HepG2 (cell line): ENCODE results near the gene DERL2. TPM values are rescaled to one million over a fixed set of nuclear protein-coding genes. Genes with fewer than 3 reads are reported as not detected.

Experiments
- ATAC-seq: fragments of 200-7000 bp; cut with Tn5 transposase; 3 replicates; pipeline ENCODE4 v1.9.1; 2020; ENCODE audit warnings: mild to moderate bottlenecking, moderate library complexity
- BruUV-seq: library from RNA; stranded (reverse); fragments of 400-500 nt; replicated peaks from 2 replicates; lab custom pipeline; 2021; lab: Mats Ljungman, UMichigan
- CTCF ChIA-PET: fragments of 300-600 bp; formaldehyde crosslinking; extraction: SDS; loops from one replicate; lab custom pipeline; 2021; ENCODE audit warnings: low total read pairs, inconsistent platforms, low intra/inter-chr PET ratio; lab: Yijun Ruan, JAX
- POLR2A ChIA-PET: fragments of 350-600 bp; sonication (Branson Sonifier 250); formaldehyde crosslinking; loops from one replicate; lab custom pipeline; 2020; ENCODE audit warnings: antibody characterized with exemption, inconsistent platforms; lab: Yijun Ruan, JAX
- DNase-seq: peaks from one replicate; pipeline ENCODE4 v3.0.0-alpha.2; 2015; ENCODE audit warnings: low spot score
- FAIRE-seq: peaks from 3 replicates; lab custom pipeline; 2011; peaks lifted over from hg19 to GRCh38; lab: Jason Lieb, UNC
- H2AFZ ChIP-seq: one replicate; pipeline ENCODE4 v1.6.1; 2011; ENCODE audit warnings: low read length, inconsistent platforms
- H3K27ac ChIP-seq: fragments of 300-600 bp; 3 replicates; pipeline ENCODE4 v1.8.0; 2011; ENCODE audit warnings: mixed run types, mild to moderate bottlenecking, mixed read lengths, low read length, inconsistent platforms; ENCODE audit not compliant: insufficient read depth; ENCODE audit errors: extremely low read length
- H3K27me3 ChIP-seq, 2 experiments: fragments of 200-600 bp in 1 of 2; 2 replicates in 1 of 2; 3 replicates in 1 of 2; pipeline versions ENCODE4 v1.6.0 to v1.8.0; 2011; ENCODE audit warnings: low read length in 2 of 2, mild to moderate bottlenecking in 2 of 2, moderate library complexity in 2 of 2, inconsistent platforms in 1 of 2; ENCODE audit not compliant: insufficient read depth in 2 of 2, control insufficient read depth in 1 of 2
- H3K36me3 ChIP-seq, 2 experiments: fragments of 200-600 bp in 1 of 2; replicated peaks in 1 of 2; 2 replicates in 1 of 2; 3 replicates in 1 of 2; pipeline versions ENCODE4 v1.5.1 to v1.8.0; 2011; ENCODE audit warnings: low read length in 2 of 2, inconsistent platforms in 1 of 2; ENCODE audit not compliant: insufficient read depth in 2 of 2, control insufficient read depth in 1 of 2
- H3K4me1 ChIP-seq: 2 replicates; pipeline ENCODE4 v1.5.1; 2012; ENCODE audit warnings: low read length, inconsistent platforms; ENCODE audit not compliant: insufficient read depth
- H3K4me2 ChIP-seq: 2 replicates; pipeline ENCODE4 v1.6.0; 2011; ENCODE audit warnings: low read depth, low read length, inconsistent platforms
- H3K4me3 ChIP-seq, 3 experiments: fragments of 200-600 bp in 1 of 3; sonication (generic), shearing (Covaris generic) in 1 of 3; replicated peaks in 1 of 3; 2 replicates each; pipeline ENCODE4 v1.5.1; 2011 to 2016; ENCODE audit warnings: low read length in 3 of 3, inconsistent platforms in 2 of 3, low read depth in 2 of 3, mild to moderate bottlenecking in 2 of 3, control low read depth in 1 of 3, mixed read lengths in 1 of 3; ENCODE audit not compliant: insufficient read depth in 1 of 3
- H3K79me2 ChIP-seq: one replicate; pipeline ENCODE4 v1.6.1; 2011; ENCODE audit warnings: low read length, inconsistent platforms; ENCODE audit not compliant: insufficient read depth
- H3K9ac ChIP-seq: 2 replicates; pipeline ENCODE4 v1.6.0; 2011; ENCODE audit warnings: mild to moderate bottlenecking, low read depth, low read length, inconsistent platforms; ENCODE audit not compliant: insufficient read depth
- H3K9me3 ChIP-seq: 2 replicates; pipeline ENCODE4 v1.5.1; 2012; ENCODE audit warnings: mild to moderate bottlenecking, low read length
- H4K20me1 ChIP-seq: 2 replicates; pipeline ENCODE4 v1.6.0; 2011; ENCODE audit warnings: inconsistent platforms, mild to moderate bottlenecking, low read length, moderate library complexity; ENCODE audit not compliant: insufficient read depth
- CENPX ChIP-seq: sonication (generic); formaldehyde crosslinking; IDR thresholded peaks from 2 replicates; pipeline ENCODE4 v1.9.0; 2021; ENCODE audit warnings: mild to moderate bottlenecking, missing genetic modification reagents, moderate library complexity
- CREM ChIP-seq, 2 experiments: sonication (generic) in 1 of 2; formaldehyde crosslinking in 1 of 2; IDR thresholded peaks; 2 replicates each; pipeline versions ENCODE4 v1.4.0 to v1.6.1; 2016 to 2020; ENCODE audit warnings: antibody characterized with exemption in 1 of 2, mild to moderate bottlenecking in 1 of 2, missing genetic modification reagents in 1 of 2
- DMAP1 ChIP-seq: IDR thresholded peaks from 2 replicates; pipeline ENCODE4 v1.6.1; 2016
- FOXK1 ChIP-seq: sonication (generic); formaldehyde crosslinking; IDR thresholded peaks from 2 replicates; pipeline ENCODE4 v1.4.0; 2020; ENCODE audit warnings: low read depth, missing genetic modification reagents, borderline replicate concordance
- HNF4A ChIP-seq: sonication (generic); formaldehyde crosslinking; IDR thresholded peaks from 2 replicates; pipeline ENCODE4 v1.4.0; 2020; ENCODE audit warnings: missing genetic modification reagents
- HNRNPL ChIP-seq: fragments of 200-400 bp; formaldehyde crosslinking; IDR thresholded peaks from 2 replicates; pipeline ENCODE4 v1.6.1; 2017; ENCODE audit warnings: mild to moderate bottlenecking, low read depth, low read length
- KLF9 ChIP-seq: IDR thresholded peaks from 2 replicates; pipeline ENCODE4 v1.6.1; 2016; ENCODE audit warnings: low read depth
- MTF1 ChIP-seq: sonication (generic); formaldehyde crosslinking; IDR thresholded peaks from 2 replicates; pipeline ENCODE4 v1.5.0; 2020; ENCODE audit warnings: missing genetic modification reagents
- NONO ChIP-seq, 2 experiments: fragments of 450-650 bp in 1 of 2; sonication (generic) in 1 of 2; formaldehyde crosslinking in 1 of 2; IDR thresholded peaks in 1 of 2; conservative IDR thresholded peaks in 1 of 2; 2 replicates each; pipeline versions ENCODE4 v1.6.1 to v1.8.0; 2017 to 2022; ENCODE audit warnings: mild to moderate bottlenecking in 1 of 2, missing genetic modification reagents in 1 of 2, moderate library complexity in 1 of 2
- RAD21 ChIP-seq: fragments of 450-650 bp; formaldehyde crosslinking; IDR thresholded peaks from 2 replicates; pipeline ENCODE4 v1.5.0; 2020; ENCODE audit warnings: mild to moderate bottlenecking
- RFXANK ChIP-seq: IDR thresholded peaks from 2 replicates; pipeline ENCODE4 v1.6.1; 2016
- SALL2 ChIP-seq: sonication (generic); formaldehyde crosslinking; IDR thresholded peaks from 2 replicates; pipeline ENCODE4 v1.8.1; 2023; ENCODE audit warnings: mild to moderate bottlenecking, missing genetic modification reagents, inconsistent platforms
- SMC3 ChIP-seq: IDR thresholded peaks from 2 replicates; pipeline ENCODE4 v1.6.1; 2011; ENCODE audit warnings: low read length, improper control_type of control experiment
- SOX6 ChIP-seq, 2 experiments: fragments of 450-650 bp in 1 of 2; sonication (generic) in 1 of 2; formaldehyde crosslinking in 1 of 2; IDR thresholded peaks; 2 replicates each; pipeline versions ENCODE4 v1.4.0 to v1.6.1; 2017 to 2020; ENCODE audit warnings: antibody characterized with exemption in 1 of 2, mild to moderate bottlenecking in 1 of 2, missing genetic modification reagents in 1 of 2
- TCF7 ChIP-seq: sonication (generic); IDR thresholded peaks from 2 replicates; pipeline ENCODE4 v1.6.1; 2016; ENCODE audit warnings: antibody characterized with exemption, low read depth
- TCF7L2 ChIP-seq: IDR thresholded peaks from 2 replicates; pipeline ENCODE4 v1.6.1; 2011; ENCODE audit warnings: mild to moderate bottlenecking, low read depth, low read length, moderate library complexity
- YEATS4 ChIP-seq: sonication (generic); formaldehyde crosslinking; IDR thresholded peaks from 2 replicates; pipeline ENCODE4 v1.4.0; 2020; ENCODE audit warnings: missing genetic modification reagents, borderline replicate concordance
- ZC3H13 ChIP-seq: sonication (generic); formaldehyde crosslinking; IDR thresholded peaks from 2 replicates; pipeline ENCODE4 v1.8.1; 2023; ENCODE audit warnings: mild to moderate bottlenecking, missing genetic modification reagents, moderate library complexity
- ZFYVE20 ChIP-seq: sonication (generic); formaldehyde crosslinking; IDR thresholded peaks from 2 replicates; pipeline ENCODE4 v1.8.0; 2023; ENCODE audit warnings: low read depth, mild to moderate bottlenecking, moderate library complexity, missing genetic modification reagents, borderline replicate concordance
- ZSCAN22 ChIP-seq: sonication (generic); formaldehyde crosslinking; IDR thresholded peaks from 2 replicates; pipeline ENCODE4 v1.4.0; 2020; ENCODE audit warnings: mild to moderate bottlenecking, missing genetic modification reagents
- whole genome bisulfite sequencing: methylation state at CpG from one replicate; pipeline ENCODE4 v1.1.6; 2017; ENCODE audit warnings: low lambda C conversion rate; 5-methylcytosine and 5-hydroxymethylcytosine counted together
- in situ Hi-C: cut with HindIII; loops from 2 replicates; pipeline ENCODE4 v1.10.0; 2017; ENCODE audit warnings: low pct_unique_long_range_greater_than_20kb; ENCODE audit not compliant: extremely low pct_ligation_motif_present
- intact Hi-C: fragments of 100-400 bp; cut with micrococcal nuclease; formaldehyde crosslinking; loops from one replicate; pipeline ENCODE4 v1.10.0; 2022; ENCODE audit not compliant: unreplicated experiment
- polyA plus RNA-seq, 8 experiments: library from polyadenylated mRNA; depleted of rRNA in 3 of 8; stranded (reverse) in 7 of 8; unstranded in 1 of 8; fragments of >200 nt; fragmentation: Illumina TruSeq in 4 of 8; extraction: Trizol in 4 of 8; gene quantifications; 2 replicates each; pipeline versions ENCODE4 v1.2.1 to v1.2.3, GENCODE V29; 2011 to 2016; ENCODE audit warnings: low read depth in 4 of 8, missing spikeins in 1 of 8, mixed read lengths in 1 of 8; ENCODE audit not compliant: insufficient read depth in 1 of 8
- total RNA-seq, 5 experiments: library from RNA; depleted of rRNA; stranded (reverse); fragments of >200 nt; fragmentation: Illumina TruSeq; extraction: Trizol; gene quantifications; 2 replicates each; pipeline ENCODE4 v1.2.3, GENCODE V29; 2016; ENCODE audit warnings: low read depth in 1 of 5
- TF ChIP-seq, protein P1 (sequence below): IDR thresholded peaks from 2 replicates; pipeline ENCODE4 v1.6.1; 2012; ENCODE audit warnings: low read depth, low read length, improper control_type of control experiment
- TF ChIP-seq, protein P2 (sequence below): IDR thresholded peaks from 2 replicates; pipeline ENCODE4 v1.6.1; 2018; ENCODE audit warnings: missing genetic modification reagents

Gene DERL2
- total and polyA plus RNA-seq, 2 of the 13 experiments (the other 11 are each of a cell fraction or from before 2014, with no cell fraction given) = 59.3 to 65.2 TPM

DNA sequence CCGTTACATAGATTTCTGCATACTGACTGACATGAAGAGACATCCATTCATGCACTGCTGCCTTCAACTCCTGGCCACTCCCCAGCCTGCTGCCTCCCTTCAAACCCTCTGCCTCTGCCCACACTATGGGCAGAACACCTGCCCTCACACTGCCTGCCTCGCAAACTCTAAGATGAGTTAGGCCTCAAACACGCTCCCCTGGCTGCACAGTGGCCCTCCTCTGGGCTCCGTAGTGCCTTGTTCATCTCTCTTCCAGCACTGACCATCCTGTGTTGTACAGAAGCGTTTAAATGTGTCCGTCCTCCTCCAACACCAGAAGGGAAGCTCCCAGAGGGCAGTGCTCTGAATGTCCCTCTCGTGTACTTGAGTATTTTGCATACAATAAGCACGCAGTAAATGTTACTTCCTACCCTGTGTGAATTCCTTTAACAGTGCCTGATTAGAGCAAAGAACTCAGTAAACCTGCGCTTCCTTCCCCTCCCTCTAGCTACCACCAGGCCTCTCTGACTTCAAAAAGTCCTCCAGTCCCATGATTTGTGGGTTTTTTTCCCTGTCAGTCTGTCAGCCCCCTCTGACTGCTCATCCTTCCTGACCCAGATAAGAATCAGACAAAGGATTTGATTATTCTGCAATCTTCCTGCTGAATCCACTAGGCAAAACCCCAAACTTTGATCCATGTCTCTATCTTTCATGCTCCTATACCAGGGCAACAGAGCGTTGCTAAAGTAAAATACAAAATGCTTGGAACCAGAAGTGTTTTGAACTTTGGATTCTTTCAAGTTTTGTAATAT lies 21.1 kb downstream of the DERL2 start:
- ATAC-seq (peak; percentile 60), FAIRE-seq (peak; percentile 92), DNase-seq (peak; percentile 94)
- WGBS = 3% methylated on average over 10 of the region's 10 CpGs
- POLR2A ChIA-PET = interaction anchor here (1.5 to 2.6 kb wide), 4 partner anchors 22 to 46 kb away, joined by 3 to 25 read pairs (median 11); partner anchors contain the start of genes C1QBP, DERL2, MIS12 and NUP88
- intact Hi-C loops (loop anchor here (2.0 kb wide), 1 partner anchor 26 kb away; the partner anchor contains the start of gene C1QBP), in situ Hi-C loops (no loop called here)
- peaks cover 10 to 29% of the 10 kb centered on the region in 2 experiments; a peak in 4 of 5 replicates for H3K36me3 ChIP-seq
- peaks cover 63% of the 10 kb centered on the region for H3K79me2 ChIP-seq
- 0 out of 2 replicates have a peak, but pooled peaks cover 10% of the 10 kb centered on the region for H4K20me1 ChIP-seq
- H3K4me1 ChIP-seq = peaks cover 38% of the 10 kb centered on the region
- H3K9me3 ChIP-seq = no peaks in the 10 kb centered on the region
- BruUV-seq = no TSS peak
- H3K4me2 ChIP-seq = peak overlapping the region; percentile 98
- H2AFZ ChIP-seq = no peak overlapping the region
- no peaks in the 10 kb centered on the region; a peak in 1 of 5 replicates for H3K27me3 ChIP-seq
- peak overlapping the region; percentile 84 for H3K9ac ChIP-seq
- peak overlapping the region; percentile 53 to 91 (median 68) for H3K4me3 ChIP-seq
- peak overlapping the region; percentile 91 for H3K27ac ChIP-seq
- CTCF ChIA-PET = interaction anchor here (1.0 kb wide), 1 partner anchor 26 kb away, joined by 3 read pairs; the partner anchor contains the start of gene C1QBP
- TF ChIP-seq ZFYVE20 (CRISPR knock-in tag) (no peak), TCF7L2 (no peak), TCF7 (peak; percentile 66; the same call in 1 of the 2 replicates), RAD21 (CRISPR knock-in tag) (no peak), SMC3 (no peak), YEATS4 (CRISPR knock-in tag) (peak; percentile 34; the same call in 1 of the 2 replicates), NONO (IDR thresholded peaks at IDR 0.05) (no peak), NONO (CRISPR knock-in tag; conservative IDR thresholded peaks at IDR 0.05) (0 out of 2 replicates have a peak, but pooled peaks have one; percentile 41), DMAP1 (CRISPR knock-in tag) (peak; percentile 27; the same call in 1 of the 2 replicates), MTF1 (CRISPR knock-in tag) (no peak), KLF9 (0 out of 2 replicates have a peak, but pooled peaks have one; percentile 49), ZSCAN22 (no peak), SOX6 (IDR thresholded peaks at IDR 0.05) (no peak), SOX6 (CRISPR knock-in tag; IDR thresholded peaks at IDR 0.05) (peak; percentile 92), HNF4A (CRISPR knock-in tag) (peak; percentile 71), ZC3H13 (CRISPR knock-in tag) (no peak), FOXK1 (CRISPR knock-in tag) (no peak), HNRNPL (0 out of 2 replicates have a peak, but pooled peaks have one; percentile 47), SALL2 (0 out of 2 replicates have a peak, but pooled peaks have one; percentile 26), CENPX (CRISPR knock-in tag) (no peak), CREM (IDR thresholded peaks at IDR 0.05) (peak; percentile 62; the same call in 1 of the 2 replicates), CREM (CRISPR knock-in tag; IDR thresholded peaks at IDR 0.05) (no peak), RFXANK (CRISPR knock-in tag) (peak; percentile 40; the same call in 1 of the 2 replicates)
- TF ChIP-seq, protein P1, sequence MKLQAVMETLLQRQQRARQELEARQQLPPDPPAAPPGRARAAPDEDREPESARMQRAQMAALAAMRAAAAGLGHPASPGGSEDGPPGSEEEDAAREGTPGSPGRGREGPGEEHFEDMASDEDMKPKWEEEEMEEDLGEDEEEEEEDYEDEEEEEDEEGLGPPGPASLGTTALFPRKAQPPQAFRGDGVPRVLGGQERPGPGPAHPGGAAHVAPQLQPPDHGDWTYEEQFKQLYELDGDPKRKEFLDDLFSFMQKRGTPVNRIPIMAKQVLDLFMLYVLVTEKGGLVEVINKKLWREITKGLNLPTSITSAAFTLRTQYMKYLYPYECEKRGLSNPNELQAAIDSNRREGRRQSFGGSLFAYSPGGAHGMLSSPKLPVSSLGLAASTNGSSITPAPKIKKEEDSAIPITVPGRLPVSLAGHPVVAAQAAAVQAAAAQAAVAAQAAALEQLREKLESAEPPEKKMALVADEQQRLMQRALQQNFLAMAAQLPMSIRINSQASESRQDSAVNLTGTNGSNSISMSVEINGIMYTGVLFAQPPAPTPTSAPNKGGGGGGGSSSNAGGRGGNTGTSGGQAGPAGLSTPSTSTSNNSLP = peak; percentile 66
- TF ChIP-seq, protein P2, sequence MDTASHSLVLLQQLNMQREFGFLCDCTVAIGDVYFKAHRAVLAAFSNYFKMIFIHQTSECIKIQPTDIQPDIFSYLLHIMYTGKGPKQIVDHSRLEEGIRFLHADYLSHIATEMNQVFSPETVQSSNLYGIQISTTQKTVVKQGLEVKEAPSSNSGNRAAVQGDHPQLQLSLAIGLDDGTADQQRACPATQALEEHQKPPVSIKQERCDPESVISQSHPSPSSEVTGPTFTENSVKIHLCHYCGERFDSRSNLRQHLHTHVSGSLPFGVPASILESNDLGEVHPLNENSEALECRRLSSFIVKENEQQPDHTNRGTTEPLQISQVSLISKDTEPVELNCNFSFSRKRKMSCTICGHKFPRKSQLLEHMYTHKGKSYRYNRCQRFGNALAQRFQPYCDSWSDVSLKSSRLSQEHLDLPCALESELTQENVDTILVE (CRISPR knock-in tag) = peak; percentile 43; the same call in 1 of the 2 replicates
